GM12891 (cell line): ENCODE measurements around the gene PCDHGA12.

Source experiments
- POLR2AphosphoS5 ChIP-seq: IDR thresholded peaks from 2 replicates; pipeline ENCODE4 v1.6.1; 2011; ENCODE audit warnings: low read depth, low read length, control low read depth
- TAF1 ChIP-seq: IDR thresholded peaks from 2 replicates; pipeline ENCODE4 v1.6.1; 2011; ENCODE audit warnings: low read depth, low read length, control low read depth

- TF ChIP-seq POLR2AphosphoS5 (no peak), TAF1 (no peak)
Observed at GRCh38 chr5:141420855-141421488, 9.3 kb upstream of the PCDHGA12 start, which contains the start of gene PCDHGA11.
